ENCODE measurements around the gene MBLAC1. TPM values are rescaled to one million over a fixed set of nuclear protein-coding genes. Genes with fewer than 3 reads are reported as not detected.

MBLAC1 gene
- polyA plus RNA-seq, 1 donor from 2014 or later: 6.4 TPM

- no peak overlapping the region for H3K4me2 ChIP-seq (ENCODE audit: low read length)
- no peaks in the 10 kb centered on the region for H4K20me1 ChIP-seq (ENCODE audit: insufficient read depth)
- no peaks in the 10 kb centered on the region for H3K36me3 ChIP-seq (ENCODE audit: insufficient read depth, low read length)
- H3K9ac ChIP-seq (ENCODE audit: low read length): no peak overlapping the region
- no peaks in the 10 kb centered on the region for H3K79me2 ChIP-seq (replicated peaks; ENCODE audit: insufficient read depth, low read length)
- TF ChIP-seq EP300 (conservative IDR thresholded peaks at IDR 0.05; ENCODE audit: poor library complexity, severe bottlenecking): no peak
- no peak for TF ChIP-seq RAD21 (conservative IDR thresholded peaks at IDR 0.05)
- TF ChIP-seq REST (IDR thresholded peaks at IDR 0.05; ENCODE audit: borderline replicate concordance): no peak
- TF ChIP-seq EZH2 (IDR thresholded peaks at IDR 0.05; ENCODE audit: borderline replicate concordance, insufficient read depth, low read length, poor library complexity, severe bottlenecking): no peak
- TF ChIP-seq SMC3 (conservative IDR thresholded peaks at IDR 0.05; ENCODE audit: poor library complexity): no peak
- TF ChIP-seq POLR2AphosphoS5 (IDR thresholded peaks at IDR 0.05): no peak
- no peak for TF ChIP-seq MXI1 (conservative IDR thresholded peaks at IDR 0.05; ENCODE audit: poor library complexity, severe bottlenecking)
- TF ChIP-seq CTCF (IDR thresholded peaks at IDR 0.05; ENCODE audit: poor library complexity, severe bottlenecking): no peak
- H3K27ac ChIP-seq (ENCODE audit: low read length): no peak overlapping the region
- H3K4me3 ChIP-seq (ENCODE audit: low read length): no peak overlapping the region
- no peaks in the 10 kb centered on the region for H3F3A ChIP-seq (ENCODE audit: insufficient read depth, low read length, poor library complexity, severe bottlenecking)
- H3K27me3 ChIP-seq (ENCODE audit: insufficient read depth, low read depth, low read length): no peaks in the 10 kb centered on the region
- no peak overlapping the region for H2AFZ ChIP-seq (ENCODE audit: low read depth, low read length)
- H3K9me3 ChIP-seq (ENCODE audit: low read length): no peaks in the 10 kb centered on the region
- H3K9me2 ChIP-seq (ENCODE audit: insufficient read depth, low read length): no peaks in the 10 kb centered on the region
Observed at GRCh38 chr7:100163006-100163531, 36.3 kb downstream of the MBLAC1 start.

GRCh38 chr7:100163871-100164270 lies 37.1 kb downstream of the MBLAC1 start:
- H3K4me3 ChIP-seq (ENCODE audit: low read length): no peak overlapping the region
- H3K27ac ChIP-seq (ENCODE audit: low read length): no peak overlapping the region
- H3K4me2 ChIP-seq (ENCODE audit: low read length): no peak overlapping the region
- TF ChIP-seq EP300 (conservative IDR thresholded peaks at IDR 0.05; ENCODE audit: poor library complexity, severe bottlenecking) (no peak), POLR2AphosphoS5 (IDR thresholded peaks at IDR 0.05) (no peak), TAF1 (IDR thresholded peaks at IDR 0.05; ENCODE audit: low read depth) (no peak), MXI1 (conservative IDR thresholded peaks at IDR 0.05; ENCODE audit: poor library complexity, severe bottlenecking) (no peak), SMC3 (conservative IDR thresholded peaks at IDR 0.05; ENCODE audit: poor library complexity) (no peak), RAD21 (conservative IDR thresholded peaks at IDR 0.05) (no peak), EZH2 (IDR thresholded peaks at IDR 0.05; ENCODE audit: borderline replicate concordance, insufficient read depth, low read length, poor library complexity, severe bottlenecking) (no peak), REST (IDR thresholded peaks at IDR 0.05; ENCODE audit: borderline replicate concordance) (no peak), CTCF (IDR thresholded peaks at IDR 0.05; ENCODE audit: poor library complexity, severe bottlenecking) (no peak)
- no peaks in the 10 kb centered on the region for H3K79me2 ChIP-seq (replicated peaks; ENCODE audit: insufficient read depth, low read length)
- no peaks in the 10 kb centered on the region for H4K20me1 ChIP-seq (ENCODE audit: insufficient read depth)
- H3K27me3 ChIP-seq (ENCODE audit: insufficient read depth, low read depth, low read length): no peaks in the 10 kb centered on the region
- H3K9ac ChIP-seq (ENCODE audit: low read length): no peak overlapping the region
- H3K9me3 ChIP-seq (ENCODE audit: low read length): no peaks in the 10 kb centered on the region
- no peaks in the 10 kb centered on the region for H3F3A ChIP-seq (ENCODE audit: insufficient read depth, low read length, poor library complexity, severe bottlenecking)
- no peaks in the 10 kb centered on the region for H3K36me3 ChIP-seq (ENCODE audit: insufficient read depth, low read length)
- no peak overlapping the region for H2AFZ ChIP-seq (ENCODE audit: low read depth, low read length)
- no peaks in the 10 kb centered on the region for H3K9me2 ChIP-seq (ENCODE audit: insufficient read depth, low read length)

Data from neural cell (in vitro differentiated cells).